ENCODE results near the gene ASTL. TPM values are rescaled to one million over a fixed set of nuclear protein-coding genes. Genes with fewer than 3 reads are reported as not detected.

ASTL gene
- total and polyA plus RNA-seq, 2 donors (not counting 3 experiments of a cell fraction or from before 2014, with no cell fraction given), result not detected

GRCh38 chr2:96092573-96092877, 45.8 kb downstream of the ASTL start:
- Histone ChIP-seq H3K4me1 (ENCODE audit: control insufficient read depth, extremely low read depth, insufficient read depth, low read length) (no peaks in the 10 kb centered on the region), H3K27ac (ENCODE audit: insufficient read depth, low read depth, low read length) (no peak overlapping the region), H3K9me3 (replicated peaks; ENCODE audit: control insufficient read depth, insufficient read depth, low read length) (no peaks in the 10 kb centered on the region), H3K9me1 (replicated peaks; ENCODE audit: control insufficient read depth, extremely low read depth, insufficient read depth, low read length) (no peaks in the 10 kb centered on the region), H4K20me1 (replicated peaks; ENCODE audit: control insufficient read depth, extremely low read depth, insufficient read depth, low read length) (no peaks in the 10 kb centered on the region), H3K9ac (replicated peaks; ENCODE audit: extremely low read depth, insufficient read depth, low read length) (no peak overlapping the region), H3K4me3 (replicated peaks in 1 of 3; ENCODE audit: insufficient read depth in 1 of 3, low read depth in 1 of 3, low read length in 3 of 3) (no peak overlapping the region), H3K79me2 (ENCODE audit: control insufficient read depth, insufficient read depth, low read length) (no peaks in the 10 kb centered on the region), H3K27me3 (ENCODE audit: control insufficient read depth in 2 of 2, insufficient read depth in 2 of 2, low read length in 2 of 2) (peaks cover 0 to 2% of the 10 kb centered on the region in 2 experiments), H3K36me3 (ENCODE audit: control insufficient read depth in 2 of 2, extremely low read depth in 1 of 2, insufficient read depth in 2 of 2, low read length in 2 of 2) (no peaks in the 10 kb centered on the region), H2AFZ (ENCODE audit: low read depth, low read length) (no peak overlapping the region), H3K4me2 (ENCODE audit: insufficient read depth, low read length) (no peak overlapping the region)
- intact Hi-C loops (cut with micrococcal nuclease) (no loop called here), dilution Hi-C loops (cut with MboI; ENCODE audit: extremely low pct_ligation_motif_present, low sequenced_read_pairs) (no loop called here)
- no TSS peak for BruUV-seq (replicated peaks)
- TF ChIP-seq POLR2A (IDR thresholded peaks at IDR 0.05; ENCODE audit: low read depth, low read length) (no peak), MAX (IDR thresholded peaks at IDR 0.05; ENCODE audit: insufficient read depth, insufficient read length) (no peak), CTCF (IDR thresholded peaks at IDR 0.05; ENCODE audit: extremely low read depth in 1 of 2, insufficient read depth in 1 of 2, low read depth in 1 of 2, low read length in 2 of 2) (no peak), JUN (IDR thresholded peaks at IDR 0.05; ENCODE audit: borderline replicate concordance, insufficient read depth, insufficient read length, low read depth) (no peak), FOS (IDR thresholded peaks at IDR 0.05; ENCODE audit: borderline replicate concordance, insufficient read depth, low read length) (no peak), POLR2AphosphoS5 (IDR thresholded peaks at IDR 0.05; ENCODE audit: insufficient read depth, low read depth, low read length) (no peak), MYC (IDR thresholded peaks at IDR 0.05; ENCODE audit: low read depth, low read length) (no peak), EZH2 (IDR thresholded peaks at IDR 0.05; ENCODE audit: borderline replicate concordance, low read depth, low read length, severe bottlenecking) (no peak), GATA2 (IDR thresholded peaks at IDR 0.05; ENCODE audit: insufficient read depth, insufficient read length, low read depth, low read length) (no peak)
- DNase-seq (ENCODE audit: low read depth, low spot score) (no peak), FAIRE-seq (no peak)
- CTCF ChIA-PET, result no interaction called here
- POLR2A ChIA-PET, result no interaction called here

All from endothelial cell of umbilical vein (primary cell).